Stomach (tissue), 9 donors: Measurements from ENCODE around the gene MSRB2. TPM values are rescaled to one million over a fixed set of nuclear protein-coding genes. Genes with fewer than 3 reads are reported as not detected.

Source experiments
- DNase-seq, 2 donors: peaks; one replicate each; pipeline versions ENCODE4 v3.0.0 to v3.0.0-alpha.2; 2013 to 2019
- H3K27ac ChIP-seq, 5 donors: fragments of 200-600 bp in 4 of 5; sonication (generic) in 4 of 5; one replicate each; pipeline ENCODE4 v1.5.1; 2013 to 2019; ENCODE audit warnings: mild to moderate bottlenecking in 1 of 5, moderate library complexity in 1 of 5
- H3K27me3 ChIP-seq, 3 donors: fragments of 200-600 bp; sonication (generic); one replicate each; pipeline ENCODE4 v1.5.1; 2017 to 2019; ENCODE audit warnings: mixed run types in 1 of 3
- H3K36me3 ChIP-seq, 4 donors: fragments of 200-600 bp; sonication (generic); 1 replicate in 3 of 4; 2 replicates in 1 of 4; pipeline ENCODE4 v1.5.1; 2016 to 2019
- H3K4me1 ChIP-seq, 4 donors: fragments of 200-600 bp; sonication (generic); one replicate each; pipeline ENCODE4 v1.5.1; 2016 to 2019
- H3K4me3 ChIP-seq, 4 donors: fragments of 200-600 bp; sonication (generic) in 3 of 4; one replicate each; pipeline ENCODE4 v1.5.1; 2016 to 2019; ENCODE audit warnings: mild to moderate bottlenecking in 1 of 4
- H3K9me3 ChIP-seq, 4 donors: fragments of 200-600 bp; sonication (generic); one replicate each; pipeline ENCODE4 v1.5.1; 2016 to 2019
- CTCF ChIP-seq, 7 experiments: fragments of 450-650 bp in 4 of 7; fragments of 200-600 bp in 3 of 7; sonication (generic) in 3 of 7; IDR thresholded peaks; one replicate each; pipeline ENCODE4 v1.5.1; 2016 to 2019; ENCODE audit warnings: antibody characterized with exemption in 7 of 7, control low read depth in 2 of 7, mild to moderate bottlenecking in 1 of 7
- EP300 ChIP-seq: sonication (generic); formaldehyde crosslinking; IDR thresholded peaks from one replicate; pipeline ENCODE4 v1.6.1; 2017; ENCODE audit warnings: antibody characterized with exemption
- POLR2A ChIP-seq, 4 donors: fragments of 450-650 bp; IDR thresholded peaks; one replicate each; pipeline ENCODE4 v1.6.1; 2016; ENCODE audit warnings: antibody characterized with exemption in 4 of 4, control low read depth in 2 of 4, mild to moderate bottlenecking in 1 of 4, moderate library complexity in 1 of 4
- POLR2AphosphoS5 ChIP-seq, 3 donors: sonication (generic); formaldehyde crosslinking; IDR thresholded peaks; one replicate each; pipeline ENCODE4 v1.6.1; 2016; ENCODE audit warnings: antibody characterized with exemption in 3 of 3
- WGBS, 5 donors: extraction: QIAGEN DNeasy Blood & Tissue Kit in 3 of 5; methylation state at CpG; one replicate each; pipeline versions ENCODE4 v1.1.5 to v1.1.7; 2013 to 2018; 5-methylcytosine and 5-hydroxymethylcytosine counted together
- intact Hi-C: fragments of 100-400 bp; cut with DNase I; formaldehyde crosslinking; loops from one replicate; pipeline ENCODE4 v1.15.1; 2023; ENCODE audit warnings: low total_unique reads
- polyA plus RNA-seq, 3 donors: library from polyadenylated mRNA; stranded (reverse); fragments of 200-250 nt; gene quantifications; one replicate each; pipeline ENCODE4 v1.2.3, GENCODE V29; 2013
- total RNA-seq, 5 donors: library from RNA; depleted of rRNA; stranded (reverse); fragments of >200 nt; gene quantifications; one replicate each; pipeline versions ENCODE4 v1.1.0 to v1.2.3, GENCODE V29; 2014 to 2016
- donor health status: healthy with polysubstance abuse.
- donor health status: Bipolar disorder and iron deficiency.
- donor health status: healthy.

MSRB2 gene
- total and polyA plus RNA-seq, 8 donors: 2.3 to 35.6 (median 13.5) TPM

- no peak for DNase-seq
- intact Hi-C loops: no loop called here
- no peak overlapping the region for H3K27ac ChIP-seq
- H3K36me3 ChIP-seq: no peaks in the 10 kb centered on the region
- H3K9me3 ChIP-seq: peaks cover 0 to 8% (median 0%) of the 10 kb centered on the region in 4 donors
- 69 to 81% (median 76%) methylated on average over 4 of the region's 4 CpGs for WGBS, 5 donors
- H3K4me3 ChIP-seq: no peak overlapping the region
- peaks cover 0 to 6% (median 0%) of the 10 kb centered on the region in 3 donors for H3K27me3 ChIP-seq
- no peak for TF ChIP-seq EP300
- no peak for TF ChIP-seq CTCF (IDR thresholded peaks at IDR 0.05)
- TF ChIP-seq POLR2A (IDR thresholded peaks at IDR 0.05): no peak
- TF ChIP-seq POLR2AphosphoS5 (IDR thresholded peaks at IDR 0.05): no peak
- no peaks in the 10 kb centered on the region for H3K4me1 ChIP-seq
Observed at GRCh38 chr10:23141995-23142394, 46.6 kb downstream of the MSRB2 start.

DNA sequence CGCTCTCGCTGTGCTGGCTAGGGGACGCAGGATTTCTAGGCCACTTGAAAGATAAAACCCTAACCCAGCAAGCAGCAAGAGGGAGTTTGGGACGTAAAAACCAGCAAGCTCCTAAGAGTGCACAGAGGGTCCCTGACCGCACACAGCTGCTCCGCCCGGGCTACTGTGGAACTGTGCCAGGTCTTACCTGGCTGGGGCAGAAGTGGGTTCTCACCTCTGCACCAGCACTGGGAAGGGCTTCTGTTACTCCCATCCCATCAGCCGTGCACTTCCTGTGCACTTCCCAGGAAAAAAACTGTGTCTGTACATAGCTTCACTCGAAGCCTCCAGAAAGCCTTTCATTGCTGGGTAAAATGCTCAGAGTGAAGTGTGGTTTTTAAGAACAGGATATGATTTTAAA lies 50.9 kb downstream of the MSRB2 start:
- H3K27ac ChIP-seq: no peak overlapping the region
- WGBS, 5 donors: 62 to 77% (median 70%) methylated on average over 9 of the region's 9 CpGs
- intact Hi-C loops: no loop called here
- no peaks in the 10 kb centered on the region for H3K9me3 ChIP-seq
- H3K27me3 ChIP-seq: peaks cover 0 to 6% (median 0%) of the 10 kb centered on the region in 3 donors
- no peak for DNase-seq
- no peak overlapping the region for H3K4me3 ChIP-seq
- TF ChIP-seq EP300 (no peak), CTCF (IDR thresholded peaks at IDR 0.05) (no peak), POLR2A (IDR thresholded peaks at IDR 0.05) (no peak), POLR2AphosphoS5 (IDR thresholded peaks at IDR 0.05) (no peak)
- H3K36me3 ChIP-seq: no peaks in the 10 kb centered on the region
- H3K4me1 ChIP-seq: no peaks in the 10 kb centered on the region

GRCh38 chr10:23147035-23147434 lies 51.7 kb downstream of the MSRB2 start:
- no peak for DNase-seq
- Histone ChIP-seq H3K36me3 (no peaks in the 10 kb centered on the region), H3K27me3 (peaks cover 0 to 6% (median 0%) of the 10 kb centered on the region in 3 donors), H3K9me3 (no peaks in the 10 kb centered on the region), H3K4me3 (no peak overlapping the region), H3K4me1 (no peaks in the 10 kb centered on the region), H3K27ac (no peak overlapping the region)
- 81 to 91% (median 85%) methylated on average over 2 to 6 of the region's 6 CpGs for WGBS, 5 donors
- TF ChIP-seq POLR2A (IDR thresholded peaks at IDR 0.05): no peak
- TF ChIP-seq CTCF (IDR thresholded peaks at IDR 0.05): no peak
- no peak for TF ChIP-seq EP300
- TF ChIP-seq POLR2AphosphoS5 (IDR thresholded peaks at IDR 0.05): no peak
- intact Hi-C loops: no loop called here

GRCh38 chr10:23148214-23148613 lies 52.8 kb downstream of the MSRB2 start:
- DNase-seq: no peak

More at GRCh38 chr10:23148214-23148613, 52.8 kb downstream of the MSRB2 start:
- H3K27me3 ChIP-seq: peaks cover 0 to 6% (median 0%) of the 10 kb centered on the region in 3 donors
- intact Hi-C loops: no loop called here
- H3K4me1 ChIP-seq: no peaks in the 10 kb centered on the region
- H3K9me3 ChIP-seq: no peaks in the 10 kb centered on the region
- H3K36me3 ChIP-seq: no peaks in the 10 kb centered on the region
- TF ChIP-seq EP300 (no peak), CTCF (IDR thresholded peaks at IDR 0.05) (no peak), POLR2A (IDR thresholded peaks at IDR 0.05) (no peak), POLR2AphosphoS5 (IDR thresholded peaks at IDR 0.05) (no peak)
- H3K4me3 ChIP-seq: no peak overlapping the region
- no peak overlapping the region for H3K27ac ChIP-seq
- WGBS, 5 donors: 87 to 95% (median 94%) methylated on average over 19 of the region's 19 CpGs
